SU-DHL-6 (cell line): Measurements from ENCODE around the gene TMEM94.

ENCODE experiments used
- H2AFZ ChIP-seq: fragments of 200-600 bp; sonication (generic); 2 replicates; pipeline ENCODE4 v1.6.1; 2014; ENCODE audit warnings: low read depth, mild to moderate bottlenecking, moderate library complexity, mixed read lengths, antibody characterized with exemption, low read length; ENCODE audit not compliant: severe bottlenecking
- H3F3A ChIP-seq: fragments of 200-600 bp; shearing (Covaris generic); 2 replicates; pipeline ENCODE4 v1.6.0; 2016; ENCODE audit warnings: antibody characterized with exemption, mild to moderate bottlenecking; ENCODE audit not compliant: insufficient read depth
- H3K27ac ChIP-seq: fragments of 200-600 bp; sonication (generic); 2 replicates; pipeline ENCODE4 v1.5.1; 2016; ENCODE audit warnings: low read depth, mild to moderate bottlenecking, low read length, moderate library complexity, mixed read lengths
- H3K27me3 ChIP-seq: fragments of 200-600 bp; sonication (generic), shearing (Covaris generic); 2 replicates; pipeline ENCODE4 v1.6.0; 2014; ENCODE audit warnings: mild to moderate bottlenecking, low read length
- H3K36me3 ChIP-seq: fragments of 200-600 bp; sonication (generic); 2 replicates; pipeline ENCODE4 v1.6.1; 2014; ENCODE audit warnings: mild to moderate bottlenecking, low read length, mixed read lengths
- H3K4me2 ChIP-seq: fragments of 300-600, 200-600 bp; shearing (Covaris generic), sonication (generic); 2 replicates; pipeline ENCODE4 v1.6.0; 2014; ENCODE audit warnings: low read length, low read depth, mild to moderate bottlenecking; ENCODE audit not compliant: poor library complexity, severe bottlenecking
- H3K4me3 ChIP-seq: fragments of 200-600 bp; sonication (generic); 2 replicates; pipeline ENCODE4 v1.5.1; 2014; ENCODE audit warnings: antibody characterized with exemption, low read length, mild to moderate bottlenecking, mixed read lengths; ENCODE audit not compliant: insufficient read depth, poor library complexity, severe bottlenecking
- H3K79me2 ChIP-seq: fragments of 200-600 bp; sonication (generic); 2 replicates; pipeline ENCODE4 v1.6.1; 2014; ENCODE audit warnings: mild to moderate bottlenecking, low read length, moderate library complexity; ENCODE audit not compliant: insufficient read depth
- H3K9ac ChIP-seq: fragments of 200-600 bp; sonication (generic); 2 replicates; pipeline ENCODE4 v1.7.0; 2014; ENCODE audit warnings: mild to moderate bottlenecking, low read length
- H3K9me2 ChIP-seq: fragments of 200-600 bp; sonication (generic); replicated peaks from 2 replicates; pipeline ENCODE4 v1.6.1; 2014; ENCODE audit warnings: low read length; ENCODE audit not compliant: insufficient read depth
- H3K9me3 ChIP-seq: fragments of 200-600 bp; sonication (generic); 2 replicates; pipeline ENCODE4 v1.6.1; 2014; ENCODE audit warnings: low read length, mixed read lengths; ENCODE audit not compliant: insufficient read depth
- H4K20me1 ChIP-seq: fragments of 200-600 bp; sonication (generic); 2 replicates; pipeline ENCODE4 v1.6.1; 2014; ENCODE audit warnings: low read depth, mild to moderate bottlenecking, antibody characterized with exemption, low read length, moderate library complexity, mixed read lengths
- CTCF ChIP-seq: fragments of 200-600 bp; sonication (generic); IDR thresholded peaks from one replicate; pipeline ENCODE4 v1.5.1; 2017; ENCODE audit warnings: antibody characterized with exemption, mild to moderate bottlenecking, low read length, moderate library complexity; ENCODE audit not compliant: insufficient read depth, poor library complexity, severe bottlenecking
- EZH2phosphoT487 ChIP-seq: fragments of 200-600 bp; sonication (generic), shearing (Covaris generic); conservative IDR thresholded peaks from 2 replicates; pipeline ENCODE4 v1.6.1; 2018; ENCODE audit warnings: mild to moderate bottlenecking, antibody characterized with exemption, low read length, moderate library complexity, mixed read lengths

The TMEM94 gene

GRCh38 chr17:75515496-75516254, 59.2 kb downstream of the TMEM94 start, which contains the start of gene CASKIN2:
Gene CASKIN2 (minus strand): TSS chr17:75515537. CDS start chr17:75513804, 1,733 bp downstream.
- TF ChIP-seq EZH2phosphoT487: no peak
- TF ChIP-seq CTCF: peak; percentile 96

GRCh38 chr17:75516255-75516618, 59.8 kb downstream of the TMEM94 start, which contains the start of gene TSEN54:
Gene TSEN54 (plus strand): TSS chr17:75516528. CDS start chr17:75516561, 33 bp downstream.
- TF ChIP-seq CTCF: no peak
- TF ChIP-seq EZH2phosphoT487: no peak
- no peaks in the 10 kb centered on the region for H3K9me3 ChIP-seq
- no peaks in the 10 kb centered on the region for H3K36me3 ChIP-seq
- H3K9me2 ChIP-seq: no peaks in the 10 kb centered on the region
- H3F3A ChIP-seq: 0 out of 2 replicates have a peak, but pooled peaks cover 8% of the 10 kb centered on the region
- H3K4me2 ChIP-seq: peak within 1 kb of the TSS; percentile 91
- no peaks in the 10 kb centered on the region for H3K27me3 ChIP-seq
- H3K79me2 ChIP-seq: no peaks in the 10 kb centered on the region; the same call in 1 of the 2 replicates
- peak within 1 kb of the TSS; percentile 32 for H3K27ac ChIP-seq
- no peaks in the 10 kb centered on the region for H4K20me1 ChIP-seq
- H2AFZ ChIP-seq: peak within 1 kb of the TSS; percentile 99
- H3K4me3 ChIP-seq: peak within 1 kb of the TSS; percentile 97
- peak within 1 kb of the TSS; percentile 91 for H3K9ac ChIP-seq

More at GRCh38 chr17:75515496-75516254, 59.2 kb downstream of the TMEM94 start, which contains the start of gene CASKIN2:
- Histone ChIP-seq H3F3A (0 out of 2 replicates have a peak, but pooled peaks cover 8% of the 10 kb centered on the region), H3K4me3 (peak within 1 kb of the TSS; percentile 97), H3K9me3 (no peaks in the 10 kb centered on the region), H2AFZ (peak within 1 kb of the TSS; percentile 99), H4K20me1 (no peaks in the 10 kb centered on the region), H3K9me2 (no peaks in the 10 kb centered on the region), H3K79me2 (no peaks in the 10 kb centered on the region; the same call in 1 of the 2 replicates), H3K27me3 (no peaks in the 10 kb centered on the region), H3K27ac (no peak within 1 kb of the TSS; the same call in 1 of the 2 replicates), H3K36me3 (no peaks in the 10 kb centered on the region), H3K9ac (peak within 1 kb of the TSS; percentile 91), H3K4me2 (peak within 1 kb of the TSS; percentile 91)

DNA sequence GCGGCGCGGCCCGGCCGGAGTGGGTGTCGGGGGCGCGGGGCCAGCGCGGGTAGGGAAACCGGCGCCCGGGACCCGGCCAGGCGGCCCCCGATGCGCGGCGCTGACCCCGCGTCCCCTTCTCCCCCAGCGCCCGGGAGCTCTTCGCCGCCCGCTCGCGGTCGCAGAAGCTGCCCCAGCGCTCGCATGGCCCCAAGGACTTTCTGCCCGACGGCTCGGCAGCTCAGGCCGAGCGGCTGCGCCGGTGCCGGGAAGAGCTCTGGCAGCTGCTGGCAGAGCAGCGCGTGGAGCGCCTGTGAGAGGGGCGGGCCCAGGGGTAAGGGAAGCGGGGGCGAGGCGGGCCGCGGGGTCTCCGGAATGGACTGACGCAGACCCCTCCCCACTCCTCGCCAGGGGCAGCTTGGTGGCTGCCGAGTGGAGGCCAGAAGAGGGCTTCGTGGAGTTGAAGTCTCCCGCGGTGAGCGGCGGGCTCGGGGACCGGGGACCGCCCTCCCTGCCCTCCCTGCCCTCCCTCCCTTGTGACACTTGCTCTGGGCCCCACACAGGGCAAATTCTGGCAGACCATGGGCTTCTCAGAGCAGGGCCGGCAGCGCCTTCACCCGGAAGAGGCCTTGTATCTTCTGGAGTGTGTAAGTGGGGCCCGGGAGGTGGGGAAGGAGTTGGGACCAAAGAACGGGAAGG, 60.3 kb downstream of the TMEM94 start:
- Histone ChIP-seq H3K9ac (peak overlapping the region; percentile 91), H3K9me3 (no peaks in the 10 kb centered on the region), H3K4me3 (peak overlapping the region; percentile 97), H3K27ac (peak overlapping the region; percentile 32), H3K9me2 (no peaks in the 10 kb centered on the region), H3K79me2 (no peaks in the 10 kb centered on the region; the same call in 1 of the 2 replicates), H4K20me1 (no peaks in the 10 kb centered on the region), H2AFZ (peak overlapping the region; percentile 68), H3F3A (0 out of 2 replicates have a peak, but pooled peaks cover 8% of the 10 kb centered on the region), H3K4me2 (peak overlapping the region; percentile 65), H3K36me3 (no peaks in the 10 kb centered on the region), H3K27me3 (no peaks in the 10 kb centered on the region)
- TF ChIP-seq EZH2phosphoT487 (no peak), CTCF (no peak)
